Measurements from ENCODE around the gene SIK2. TPM values are rescaled to one million over a fixed set of nuclear protein-coding genes. Genes with fewer than 3 reads are reported as not detected.
A peak's percentile ranks its signal among the peaks of the same experiment; 100 is the strongest.
"Not testable (repeated sequence)": the region's sequence is repeated elsewhere in the genome, so short reads cannot be mapped to it uniquely, and the experiment has no call there.

SIK2 gene
- total RNA-seq, 4 donors from 2014 or later, result 6.6 to 19.1 (median 16.2) TPM

- intact Hi-C loops (cut with DNase I; ENCODE audit: low total_unique reads) (no loop called here), in situ Hi-C loops (cut with MboI; ENCODE audit: low pct_ligation_motif_present in 1 of 4, low pct_unique_long_range_greater_than_20kb in 1 of 4, low sequenced_read_pairs in 3 of 4) (loop anchor here in 1 of 4 donors (10.0 kb wide), 1 partner anchor 100 kb away; no protein-coding TSS in a partner anchor)
- Histone ChIP-seq H3K27me3 (no peaks in the 10 kb centered on the region), H3K9me3 (no peaks in the 10 kb centered on the region), H3K4me1 (peaks cover 5 to 16% (median 15%) of the 10 kb centered on the region in 4 donors), H3K4me3 (no peak overlapping the region), H3K27ac (no peak overlapping the region), H3K36me3 (peaks cover 0 to 27% (median 6%) of the 10 kb centered on the region in 4 donors)
- no peak for DNase-seq
- TF ChIP-seq CTCF (IDR thresholded peaks at IDR 0.05), result no peak
- WGBS, 2 donors (ENCODE audit: low coverage in 1 of 2), result 66 to 84% methylated on average over 2 to 5 of the region's 5 CpGs
These were observed 113.0 kb downstream of the SIK2 start for GRCh38 chr11:111715142-111715816.

- H3K36me3 ChIP-seq, result peaks cover 0 to 40% (median 10%) of the 10 kb centered on the region in 4 donors
- intact Hi-C loops (cut with DNase I; ENCODE audit: low total_unique reads); H3K27me3 ChIP-seq; H3K9me3 ChIP-seq; DNase-seq; H3K4me3 ChIP-seq: not testable (repeated sequence)
- H3K4me1 ChIP-seq, result peaks cover 5 to 16% (median 15%) of the 10 kb centered on the region in 4 donors
- in situ Hi-C loops (cut with MboI; ENCODE audit: low pct_ligation_motif_present in 1 of 4, low pct_unique_long_range_greater_than_20kb in 1 of 4, low sequenced_read_pairs in 3 of 4), result loop anchor here in 1 of 4 donors (10.0 kb wide), 1 partner anchor 103 kb away; no protein-coding TSS in a partner anchor
- WGBS, 2 donors (ENCODE audit: low coverage in 1 of 2), result 86 to 97% methylated on average over 3 of the region's 3 CpGs
- H3K27ac ChIP-seq, result peak overlapping the region in 2 of 4 donors; percentile 72 to 77
These were observed 115.4 kb downstream of the SIK2 start for GRCh38 chr11:111717660-111718059.

DNA sequence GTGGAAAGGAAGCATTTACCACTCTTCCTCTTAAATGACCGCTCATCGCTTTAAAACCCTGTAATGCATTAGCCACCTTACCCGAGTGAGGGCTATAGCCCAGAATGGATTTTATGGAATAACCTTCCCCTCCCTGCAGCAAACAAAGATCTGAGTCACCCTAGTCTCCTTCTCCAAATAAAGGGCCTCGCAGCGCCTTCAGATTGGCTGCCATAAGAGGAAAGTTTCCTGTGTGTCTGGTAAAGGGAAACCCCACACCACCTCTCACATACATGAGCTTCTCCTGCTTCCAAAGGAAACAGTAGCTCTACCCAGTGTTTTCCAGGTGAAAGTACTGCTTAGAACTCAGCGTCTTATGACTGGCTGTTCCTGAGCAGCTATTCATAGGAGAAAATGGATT, 116.2 kb downstream of the SIK2 start:
- H3K27me3 ChIP-seq, result no peaks in the 10 kb centered on the region
- peak; percentile 57 for DNase-seq
- peaks cover 5 to 16% (median 15%) of the 10 kb centered on the region in 4 donors for H3K4me1 ChIP-seq
- H3K4me3 ChIP-seq, result no peak overlapping the region
- 37 to 54% methylated on average over 5 to 6 of the region's 6 CpGs for WGBS, 2 donors (ENCODE audit: low coverage in 1 of 2)
- H3K36me3 ChIP-seq, result peaks cover 0 to 33% (median 12%) of the 10 kb centered on the region in 4 donors
- intact Hi-C loops (cut with DNase I; ENCODE audit: low total_unique reads), result no loop called here
- H3K9me3 ChIP-seq, result no peaks in the 10 kb centered on the region
- TF ChIP-seq CTCF (IDR thresholded peaks at IDR 0.05) (no peak), POLR2A (IDR thresholded peaks at IDR 0.05) (no peak), POLR2AphosphoS5 (IDR thresholded peaks at IDR 0.05) (peak; percentile 7 to 46 (median 28))
- peak overlapping the region; percentile 55 to 77 (median 70) for H3K27ac ChIP-seq
- in situ Hi-C loops (cut with MboI; ENCODE audit: low pct_ligation_motif_present in 1 of 4, low pct_unique_long_range_greater_than_20kb in 1 of 4, low sequenced_read_pairs in 3 of 4), result loop anchor here in 1 of 4 donors (10.0 kb wide), 1 partner anchor 104 kb away; no protein-coding TSS in a partner anchor

- no peak for DNase-seq
- intact Hi-C loops (cut with DNase I; ENCODE audit: low total_unique reads), result no loop called here
- no peak for TF ChIP-seq POLR2AphosphoS5 (IDR thresholded peaks at IDR 0.05)
- TF ChIP-seq CTCF (IDR thresholded peaks at IDR 0.05), result no peak
- TF ChIP-seq POLR2A (IDR thresholded peaks at IDR 0.05), result no peak
- TF ChIP-seq EP300 (IDR thresholded peaks at IDR 0.05; ENCODE audit: low read depth), result no peak
- H3K4me3 ChIP-seq, result no peak overlapping the region
- H3K36me3 ChIP-seq, result peaks cover 0 to 35% (median 13%) of the 10 kb centered on the region in 4 donors
- H3K27me3 ChIP-seq, result no peaks in the 10 kb centered on the region
- 60 to 81% methylated on average over 2 to 5 of the region's 5 CpGs for WGBS, 2 donors (ENCODE audit: low coverage in 1 of 2)
- peak overlapping the region; percentile 55 to 77 (median 70) for H3K27ac ChIP-seq
- H3K4me1 ChIP-seq, result peaks cover 5 to 16% (median 15%) of the 10 kb centered on the region in 4 donors
- in situ Hi-C loops (cut with MboI; ENCODE audit: low pct_ligation_motif_present in 1 of 4, low pct_unique_long_range_greater_than_20kb in 1 of 4, low sequenced_read_pairs in 3 of 4), result loop anchor here in 1 of 4 donors (10.0 kb wide), 1 partner anchor 104 kb away; no protein-coding TSS in a partner anchor
- H3K9me3 ChIP-seq, result no peaks in the 10 kb centered on the region
These were observed 116.6 kb downstream of the SIK2 start for GRCh38 chr11:111718859-111719258.
